Thyroid gland (tissue), 4 donors: ENCODE measurements around the gene SLC23A3. TPM values are rescaled to one million over a fixed set of nuclear protein-coding genes. Genes with fewer than 3 reads are reported as not detected.

Experiments used
- DNase-seq, 2 donors: peaks; one replicate each; pipeline ENCODE4 v3.0.0-alpha.2; 2019
- H3K27ac ChIP-seq, 3 donors: fragments of 200-600 bp; sonication (generic); 1 replicate in 2 of 3; 2 replicates in 1 of 3; pipeline ENCODE4 v1.5.1; 2016 to 2019; ENCODE audit warnings: mild to moderate bottlenecking in 1 of 3, moderate library complexity in 1 of 3
- H3K27me3 ChIP-seq: fragments of 200-600 bp; sonication (generic); one replicate; pipeline ENCODE4 v1.5.1; 2019
- H3K36me3 ChIP-seq, 2 donors: fragments of 200-600 bp; sonication (generic); one replicate each; pipeline ENCODE4 v1.5.1; 2016 to 2019
- H3K4me1 ChIP-seq, 2 donors: fragments of 200-600 bp; sonication (generic); one replicate each; pipeline ENCODE4 v1.5.1; 2017 to 2019
- H3K4me3 ChIP-seq, 3 donors: fragments of 200-600 bp; sonication (generic); replicated peaks in 1 of 3; 1 replicate in 2 of 3; 2 replicates in 1 of 3; pipeline ENCODE4 v1.5.1; 2016; ENCODE audit warnings: mild to moderate bottlenecking in 1 of 3
- H3K9me3 ChIP-seq: fragments of 200-600 bp; sonication (generic); one replicate; pipeline ENCODE4 v1.5.1; 2017
- CTCF ChIP-seq, 6 experiments: fragments of 200-600 bp in 3 of 6; fragments of 450-650 bp in 3 of 6; sonication (generic) in 3 of 6; IDR thresholded peaks; one replicate each; pipeline ENCODE4 v1.5.1; 2016 to 2019; ENCODE audit warnings: antibody characterized with exemption in 6 of 6, mild to moderate bottlenecking in 2 of 6, inconsistent platforms in 1 of 6, moderate library complexity in 1 of 6
- POLR2A ChIP-seq, 2 donors: fragments of 450-650 bp; IDR thresholded peaks; one replicate each; pipeline ENCODE4 v1.6.1; 2017; ENCODE audit warnings: antibody characterized with exemption in 2 of 2, mild to moderate bottlenecking in 2 of 2, moderate library complexity in 1 of 2
- WGBS, 2 donors: methylation state at CpG; one replicate each; pipeline ENCODE4 v1.1.5; 2017; 5-methylcytosine and 5-hydroxymethylcytosine counted together
- intact Hi-C: fragments of 100-400 bp; cut with DNase I; formaldehyde crosslinking; loops from one replicate; pipeline ENCODE4 v1.15.1; 2023
- total RNA-seq, 4 donors: library from RNA; depleted of rRNA; stranded (reverse); fragments of >200 nt; gene quantifications; one replicate each; pipeline ENCODE4 v1.2.3, GENCODE V29; 2016

The SLC23A3 gene
- total RNA-seq, 4 donors from 2014 or later, result 1.1 to 3.9 (median 3.4) TPM

- Histone ChIP-seq H3K4me3 (no peak overlapping the region), H3K27ac (peak overlapping the region in 1 of 3 donors; percentile 16), H3K4me1 (peaks cover 10 to 13% of the 10 kb centered on the region in 2 donors), H3K36me3 (peaks cover 0 to 15% of the 10 kb centered on the region in 2 donors), H3K9me3 (no peaks in the 10 kb centered on the region), H3K27me3 (no peaks in the 10 kb centered on the region)
- 0 to 8% methylated on average over 1 of the region's 1 CpG for WGBS, 2 donors
- intact Hi-C loops, result no loop called here
- TF ChIP-seq CTCF (IDR thresholded peaks at IDR 0.05), result no peak
- TF ChIP-seq POLR2A (IDR thresholded peaks at IDR 0.05), result no peak
- peak; percentile 40 to 43 for DNase-seq
These were observed 20.2 kb downstream of the SLC23A3 start for GRCh38 chr2:219149667-219150066.

GRCh38 chr2:219142329-219142728 is 27.5 kb downstream of the SLC23A3 start:
- no peak for TF ChIP-seq POLR2A (IDR thresholded peaks at IDR 0.05)
- TF ChIP-seq CTCF (IDR thresholded peaks at IDR 0.05), result no peak
- H3K27me3 ChIP-seq, result no peaks in the 10 kb centered on the region
- intact Hi-C loops, result no loop called here
- peaks cover 14 to 15% of the 10 kb centered on the region in 2 donors for H3K36me3 ChIP-seq
- H3K4me1 ChIP-seq, result no peaks in the 10 kb centered on the region
- no peak overlapping the region for H3K4me3 ChIP-seq
- no peaks in the 10 kb centered on the region for H3K9me3 ChIP-seq
- WGBS, 2 donors, result 95 to 98% methylated on average over 6 of the region's 6 CpGs
- DNase-seq, result no peak
- no peak overlapping the region for H3K27ac ChIP-seq

GRCh38 chr2:219140722-219141121 is 29.1 kb downstream of the SLC23A3 start:
- Histone ChIP-seq H3K4me3 (no peak overlapping the region), H3K36me3 (peaks cover 7 to 14% of the 10 kb centered on the region in 2 donors), H3K4me1 (no peaks in the 10 kb centered on the region), H3K27me3 (no peaks in the 10 kb centered on the region), H3K9me3 (no peaks in the 10 kb centered on the region), H3K27ac (no peak overlapping the region)
- DNase-seq, result no peak
- intact Hi-C loops, result no loop called here
- TF ChIP-seq POLR2A (IDR thresholded peaks at IDR 0.05) (no peak), CTCF (IDR thresholded peaks at IDR 0.05) (no peak)
- WGBS, 2 donors, result 91 to 97% methylated on average over 3 of the region's 3 CpGs

- TF ChIP-seq POLR2A (IDR thresholded peaks at IDR 0.05), result no peak
- no peak for TF ChIP-seq CTCF (IDR thresholded peaks at IDR 0.05)
- no peak for DNase-seq
- Histone ChIP-seq H3K9me3 (no peaks in the 10 kb centered on the region), H3K27ac (no peak overlapping the region), H3K4me3 (no peak overlapping the region), H3K36me3 (no peaks in the 10 kb centered on the region), H3K4me1 (no peaks in the 10 kb centered on the region), H3K27me3 (no peaks in the 10 kb centered on the region)
- intact Hi-C loops, result no loop called here
- 90 to 92% methylated on average over 4 of the region's 4 CpGs for WGBS, 2 donors
These were observed 35.9 kb downstream of the SLC23A3 start for GRCh38 chr2:219133976-219134375.

GRCh38 chr2:219131744-219132143 is 38.1 kb downstream of the SLC23A3 start:
- no peak for DNase-seq
- intact Hi-C loops, result no loop called here
- WGBS, 2 donors, result 91 to 95% methylated on average over 4 of the region's 4 CpGs

More at GRCh38 chr2:219131744-219132143, 38.1 kb downstream of the SLC23A3 start:
- H3K4me3 ChIP-seq, result no peak overlapping the region
- H3K4me1 ChIP-seq, result peaks cover 0 to 2% of the 10 kb centered on the region in 2 donors
- no peak overlapping the region for H3K27ac ChIP-seq
- no peaks in the 10 kb centered on the region for H3K27me3 ChIP-seq
- no peaks in the 10 kb centered on the region for H3K36me3 ChIP-seq
- TF ChIP-seq POLR2A (IDR thresholded peaks at IDR 0.05) (no peak), CTCF (IDR thresholded peaks at IDR 0.05) (no peak)
- H3K9me3 ChIP-seq, result no peaks in the 10 kb centered on the region
